Measurements from ENCODE around the gene FSTL4. TPM values are rescaled to one million over a fixed set of nuclear protein-coding genes. Genes with fewer than 3 reads are reported as not detected.

Gene FSTL4
- polyA plus RNA-seq, 4 donors, result 0.78 to 1.2 (median 0.99) TPM

- no peak for DNase-seq (ENCODE audit: low read depth in 4 of 4, low spot score in 2 of 4)
These were observed 356.1 kb downstream of the FSTL4 start for GRCh38 chr5:133256276-133256675.

GRCh38 chr5:133254803-133255202, 357.5 kb downstream of the FSTL4 start:
- DNase-seq (ENCODE audit: low read depth in 4 of 4, low spot score in 2 of 4), result no peak

GRCh38 chr5:133253671-133254070, 358.7 kb downstream of the FSTL4 start:
- no peak for DNase-seq (ENCODE audit: low read depth in 4 of 4, low spot score in 2 of 4)

DNA sequence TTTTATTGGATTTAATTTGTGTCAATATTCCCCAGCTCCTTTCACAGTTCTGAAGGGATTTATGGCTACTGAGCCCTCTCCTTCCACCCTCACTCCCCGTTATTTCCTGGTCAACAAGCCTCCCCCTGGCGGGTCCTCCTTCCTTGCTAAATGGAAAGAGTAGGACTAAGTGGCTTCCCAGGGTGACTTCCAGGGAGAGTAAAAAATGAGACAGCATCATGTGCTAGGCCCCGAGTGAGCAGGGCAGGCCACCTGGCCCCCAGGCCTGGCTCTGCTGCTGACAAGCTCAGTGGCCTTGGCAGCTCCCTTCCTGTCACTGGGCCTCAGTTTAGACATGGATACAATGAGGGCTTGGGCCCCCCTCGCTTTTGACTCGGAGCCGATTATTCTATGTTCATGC, 359.3 kb downstream of the FSTL4 start:
- no peak for DNase-seq (ENCODE audit: low read depth in 4 of 4, low spot score in 2 of 4)

GRCh38 chr5:133252133-133252480, 360.2 kb downstream of the FSTL4 start:
- no peak for DNase-seq (ENCODE audit: low read depth in 4 of 4, low spot score in 2 of 4)

- DNase-seq (ENCODE audit: low read depth in 4 of 4, low spot score in 2 of 4), result no peak
These were observed 360.8 kb downstream of the FSTL4 start for GRCh38 chr5:133251296-133252132.

DNA sequence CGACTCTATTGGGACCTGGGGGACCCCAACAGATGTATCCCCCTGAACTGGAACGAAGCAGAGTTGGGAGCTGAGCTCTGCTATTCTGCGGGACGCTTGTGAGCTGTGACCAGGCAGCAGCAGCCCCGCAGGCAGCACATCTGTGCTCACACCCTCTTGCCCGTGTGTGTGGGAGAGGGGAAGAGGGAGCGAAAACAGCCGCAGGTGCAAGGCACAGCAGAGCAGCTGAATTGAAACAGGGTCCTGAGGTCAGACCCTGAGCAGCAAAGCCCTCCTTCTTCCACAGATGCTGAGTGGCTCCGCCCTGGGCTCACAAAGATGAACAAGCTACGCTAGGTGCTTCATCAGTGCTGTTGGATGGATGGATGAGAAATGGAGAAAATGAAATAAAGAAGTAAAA, 361.8 kb downstream of the FSTL4 start:
- no peak for DNase-seq (ENCODE audit: low read depth in 4 of 4, low spot score in 2 of 4)

DNA sequence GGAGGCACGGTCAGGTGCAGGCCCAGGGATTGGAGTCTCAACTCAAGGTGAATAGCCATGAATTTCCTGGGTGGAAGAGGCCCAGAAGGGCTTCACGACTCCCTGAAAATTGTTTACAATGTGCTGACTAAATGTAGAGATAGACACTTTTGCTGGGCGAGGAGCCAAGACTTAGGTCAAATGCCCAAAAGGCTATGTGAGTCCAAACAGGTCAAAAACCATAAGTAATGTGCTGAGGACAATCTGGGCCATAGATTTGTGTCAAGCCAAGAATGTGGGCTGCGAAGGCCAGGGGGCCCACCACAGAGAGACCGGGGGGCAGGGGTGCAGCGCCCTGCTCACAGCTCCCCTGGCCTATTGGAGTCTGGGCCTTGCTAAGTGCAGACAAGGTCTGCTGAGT, 362.7 kb downstream of the FSTL4 start:
- no peak for DNase-seq (ENCODE audit: low read depth in 4 of 4, low spot score in 2 of 4)

DNA sequence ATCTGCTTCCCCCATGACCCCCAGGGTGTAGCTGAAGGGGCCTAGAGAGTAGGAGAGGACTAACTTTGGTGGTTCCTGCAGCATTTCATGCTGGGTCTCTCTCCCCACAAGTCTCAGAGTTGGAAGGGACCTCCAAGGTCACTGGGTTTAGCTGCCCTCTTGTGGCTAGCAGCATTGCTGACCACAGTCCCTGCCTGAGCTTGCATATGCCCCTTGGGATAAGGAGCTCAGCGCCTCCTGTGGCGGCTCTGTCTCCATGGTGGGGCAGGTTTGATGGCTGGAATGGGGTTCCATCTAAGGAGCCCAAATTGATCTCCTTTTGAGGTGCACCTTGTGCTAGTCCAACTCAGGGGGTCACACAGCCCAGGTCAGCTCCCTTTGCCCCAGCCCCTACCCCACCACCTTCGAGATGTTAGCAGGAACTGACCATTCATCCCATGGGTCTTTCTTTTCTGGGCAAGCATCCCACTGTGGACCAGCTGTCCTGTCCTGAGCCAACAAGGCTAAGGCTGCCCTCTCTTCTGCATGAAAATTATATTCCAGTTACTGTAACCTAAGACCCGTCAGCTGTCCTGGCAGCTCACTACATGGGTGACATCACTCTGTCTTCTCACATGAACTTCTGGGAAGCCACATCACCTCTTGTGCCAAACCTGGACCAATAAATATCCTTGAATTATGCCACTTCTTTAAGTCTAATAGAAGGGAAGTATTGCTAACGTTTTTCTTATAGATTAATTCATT, 364.3 kb downstream of the FSTL4 start:
- DNase-seq (ENCODE audit: low read depth in 4 of 4, low spot score in 2 of 4), result no peak

DNA sequence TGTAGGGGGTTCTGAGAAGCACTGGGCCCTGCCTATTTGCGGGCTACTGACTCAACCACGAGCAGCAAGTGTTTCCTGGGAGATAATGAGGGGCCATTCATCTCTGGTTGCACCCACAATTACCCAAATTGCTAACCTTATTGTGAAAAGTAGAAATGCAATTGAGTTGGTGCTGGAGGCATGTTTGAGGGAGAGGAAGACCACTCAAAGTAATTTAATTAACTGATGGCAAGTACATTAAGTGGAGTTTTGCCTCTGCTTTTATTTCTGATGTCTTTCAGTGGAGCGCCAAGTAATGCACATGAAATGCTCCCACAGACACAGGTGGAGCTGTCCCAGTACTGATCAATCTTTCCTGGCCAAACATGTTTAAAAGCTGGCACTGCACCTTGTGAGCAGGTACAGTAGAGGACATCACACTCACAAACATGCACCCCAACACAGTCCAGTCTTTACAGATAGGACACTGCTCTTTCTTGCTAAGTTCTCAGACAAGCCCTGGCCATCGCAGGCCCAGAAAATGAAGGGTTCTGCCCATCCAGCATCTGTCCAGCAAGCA, 365.1 kb downstream of the FSTL4 start:
- DNase-seq (ENCODE audit: low read depth in 4 of 4, low spot score in 2 of 4), result no peak

- DNase-seq (ENCODE audit: low read depth in 4 of 4, low spot score in 2 of 4), result no peak
These were observed 365.8 kb downstream of the FSTL4 start for GRCh38 chr5:133246376-133247150.

DNA sequence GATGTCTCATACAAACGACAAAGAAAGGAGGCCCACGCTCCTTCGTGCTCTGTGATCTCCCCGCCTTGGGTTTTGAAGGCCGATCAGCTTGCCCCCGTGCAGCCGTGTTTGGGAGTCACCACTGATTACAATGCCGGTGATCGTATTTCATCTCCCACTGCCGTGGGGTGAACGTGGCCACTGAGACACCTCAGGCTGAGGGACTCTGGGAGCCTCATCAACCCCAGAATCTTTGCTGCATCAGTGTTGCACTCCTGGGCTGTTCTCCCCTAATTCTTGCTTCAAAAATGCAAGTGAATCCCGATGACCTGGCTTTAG, 366.3 kb downstream of the FSTL4 start:
- no peak for DNase-seq (ENCODE audit: low read depth in 4 of 4, low spot score in 2 of 4)

GRCh38 chr5:133245191-133246052, 366.9 kb downstream of the FSTL4 start:
- DNase-seq (ENCODE audit: low read depth in 4 of 4, low spot score in 2 of 4), result no peak

DNA sequence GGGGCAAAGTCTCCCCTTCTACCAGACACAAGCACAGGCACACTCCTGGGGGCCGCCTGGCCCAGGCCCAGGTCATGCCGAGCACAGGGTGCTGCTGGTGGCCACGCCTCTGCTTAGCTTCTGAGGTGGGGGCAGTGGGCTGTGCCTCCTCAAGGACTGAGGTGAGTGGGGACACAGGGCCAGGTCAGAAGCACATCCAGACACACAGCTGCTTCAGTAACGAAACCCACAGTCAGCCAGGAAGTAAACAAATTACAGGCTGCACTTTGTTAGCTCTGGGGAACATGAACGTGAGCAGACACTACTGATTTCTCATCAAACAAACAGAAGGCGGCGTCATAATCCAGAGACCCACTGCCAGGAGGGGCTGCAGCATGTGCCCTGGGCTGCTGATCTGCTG, 368.1 kb downstream of the FSTL4 start:
- DNase-seq (ENCODE audit: low read depth in 4 of 4, low spot score in 2 of 4), result no peak

DNA sequence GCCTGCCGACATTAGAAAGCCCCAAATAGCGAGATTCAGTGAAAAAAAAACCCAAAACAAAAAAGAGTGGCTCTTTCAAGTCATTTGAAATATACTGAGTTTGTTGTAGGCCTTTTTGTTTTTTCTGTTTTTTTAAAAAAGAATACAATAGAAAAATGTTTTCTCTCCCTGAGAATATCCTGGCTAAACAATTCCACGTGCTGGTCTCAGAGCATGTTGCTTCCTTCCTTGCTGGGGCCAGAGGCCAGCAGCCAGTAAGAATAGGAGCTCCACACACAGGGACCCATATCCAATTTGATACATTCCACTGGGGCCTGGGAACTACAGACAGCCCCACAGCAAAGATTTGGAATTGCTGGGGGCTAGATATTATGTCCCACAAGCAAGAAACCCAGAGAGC, 369.1 kb downstream of the FSTL4 start:
- no peak for DNase-seq (ENCODE audit: low read depth in 4 of 4, low spot score in 2 of 4)

- DNase-seq (ENCODE audit: low read depth in 4 of 4, low spot score in 2 of 4), result no peak
These were observed 370.0 kb downstream of the FSTL4 start for GRCh38 chr5:133242221-133242835.

DNA sequence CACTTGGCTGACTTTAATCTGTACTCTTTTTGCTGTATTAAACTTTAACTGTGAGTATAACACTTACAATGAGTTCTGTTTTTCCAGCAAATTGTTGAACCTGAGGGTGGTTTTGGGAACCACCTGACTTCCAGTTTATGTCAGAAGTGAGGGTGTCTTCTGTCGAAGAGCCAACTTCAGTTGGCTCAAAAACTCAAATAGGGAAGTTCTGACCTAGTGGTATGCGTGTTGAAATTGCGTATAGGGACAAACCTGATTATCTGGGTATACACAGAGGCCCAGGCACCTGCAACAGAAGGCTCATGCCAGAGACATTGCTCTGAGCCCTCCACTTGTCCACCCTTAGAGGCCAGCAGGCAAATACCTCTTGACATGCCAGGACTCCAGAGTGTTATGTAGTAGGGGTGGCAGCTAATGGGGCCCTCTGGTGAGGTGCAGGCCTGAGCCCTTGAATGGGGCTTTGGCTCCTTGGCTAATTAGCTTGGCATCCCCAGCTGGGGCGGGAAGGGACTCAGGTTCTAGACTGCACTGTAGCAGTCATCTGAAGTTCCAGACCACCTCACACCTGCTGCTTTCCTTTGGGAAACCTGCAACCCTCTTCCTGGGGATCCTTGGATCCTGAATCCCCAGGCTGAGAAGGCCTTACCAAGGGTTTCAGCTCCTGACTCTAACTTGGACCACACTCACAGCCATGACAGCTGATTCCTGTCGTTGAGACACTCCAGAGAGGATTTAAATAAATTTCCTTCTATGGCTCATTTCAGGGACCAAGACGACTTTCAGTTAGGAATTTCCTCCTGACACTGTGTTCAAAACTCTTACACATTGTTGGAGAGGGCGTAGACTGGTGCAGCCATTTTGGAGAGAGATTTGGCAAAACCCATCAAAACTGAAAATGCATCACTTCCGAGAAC, 370.9 kb downstream of the FSTL4 start:
- no peak for DNase-seq (ENCODE audit: low read depth in 4 of 4, low spot score in 2 of 4)

- no peak for DNase-seq (ENCODE audit: low read depth in 4 of 4, low spot score in 2 of 4)
These were observed 371.8 kb downstream of the FSTL4 start for GRCh38 chr5:133240425-133241091.

Data from left renal cortex interstitium (tissue), 4 donors.